Thoracic aorta (tissue), 2 donors: Measurements from ENCODE around the gene EXOSC5. TPM values are rescaled to one million over a fixed set of nuclear protein-coding genes. Genes with fewer than 3 reads are reported as not detected.

ENCODE experiments used
- ATAC-seq: fragments of 150-250 bp; one replicate; pipeline ENCODE4 v1.8.0; 2017; ENCODE audit warnings: low read depth; ENCODE audit not compliant: insufficient number of reproducible peaks, low FRiP score
- DNase-seq: peaks from one replicate; pipeline ENCODE4 v3.0.0-alpha.2; 2020; ENCODE audit warnings: low spot score
- H3K27ac ChIP-seq, 2 donors: fragments of 200-600 bp; sonication (generic); 1 replicate in 1 of 2; 2 replicates in 1 of 2; pipeline ENCODE4 v1.5.1; 2016; ENCODE audit warnings: mild to moderate bottlenecking in 2 of 2, moderate library complexity in 2 of 2
- H3K27me3 ChIP-seq: fragments of 200-600 bp; sonication (generic); replicated peaks from 2 replicates; pipeline ENCODE4 v1.6.0; 2016; ENCODE audit warnings: mild to moderate bottlenecking; ENCODE audit not compliant: insufficient read depth
- H3K36me3 ChIP-seq: fragments of 200-600 bp; sonication (generic); one replicate; pipeline ENCODE4 v1.5.1; 2016
- H3K4me1 ChIP-seq, 2 donors: fragments of 200-600 bp; sonication (generic); 1 replicate in 1 of 2; 2 replicates in 1 of 2; pipeline versions ENCODE4 v1.5.1 to v1.6.0; 2016; ENCODE audit warnings: low read depth in 2 of 2, mild to moderate bottlenecking in 1 of 2; ENCODE audit not compliant: control insufficient read depth in 1 of 2
- H3K4me3 ChIP-seq: fragments of 200-600 bp; sonication (generic); 2 replicates; pipeline ENCODE4 v1.5.1; 2016; ENCODE audit warnings: mild to moderate bottlenecking
- H3K9me3 ChIP-seq: fragments of 200-600 bp; sonication (generic); 2 replicates; pipeline ENCODE4 v1.5.1; 2016
- total RNA-seq, 2 donors: library from RNA; depleted of rRNA; stranded (reverse); fragments of >200 nt; gene quantifications; one replicate each; pipeline versions ENCODE4 v1.1.0 to v1.2.3, GENCODE V29; 2016
- TF ChIP-seq, protein P1 (sequence below): fragments of 200-600 bp; sonication (generic); IDR thresholded peaks from one replicate; pipeline ENCODE4 v1.5.1; 2019; ENCODE audit warnings: antibody characterized with exemption

The EXOSC5 gene
- total RNA-seq, 2 donors from 2014 or later, result 7.1 to 16.9 TPM

- H3K4me1 ChIP-seq, result peaks cover 7 to 24% of the 10 kb centered on the region in 2 donors
- DNase-seq, result no peak
- H3K27me3 ChIP-seq, result no peaks in the 10 kb centered on the region
- no peak overlapping the region for H3K4me3 ChIP-seq
- no peak overlapping the region for H3K27ac ChIP-seq
- no peaks in the 10 kb centered on the region for H3K9me3 ChIP-seq
- TF ChIP-seq, protein P1, sequence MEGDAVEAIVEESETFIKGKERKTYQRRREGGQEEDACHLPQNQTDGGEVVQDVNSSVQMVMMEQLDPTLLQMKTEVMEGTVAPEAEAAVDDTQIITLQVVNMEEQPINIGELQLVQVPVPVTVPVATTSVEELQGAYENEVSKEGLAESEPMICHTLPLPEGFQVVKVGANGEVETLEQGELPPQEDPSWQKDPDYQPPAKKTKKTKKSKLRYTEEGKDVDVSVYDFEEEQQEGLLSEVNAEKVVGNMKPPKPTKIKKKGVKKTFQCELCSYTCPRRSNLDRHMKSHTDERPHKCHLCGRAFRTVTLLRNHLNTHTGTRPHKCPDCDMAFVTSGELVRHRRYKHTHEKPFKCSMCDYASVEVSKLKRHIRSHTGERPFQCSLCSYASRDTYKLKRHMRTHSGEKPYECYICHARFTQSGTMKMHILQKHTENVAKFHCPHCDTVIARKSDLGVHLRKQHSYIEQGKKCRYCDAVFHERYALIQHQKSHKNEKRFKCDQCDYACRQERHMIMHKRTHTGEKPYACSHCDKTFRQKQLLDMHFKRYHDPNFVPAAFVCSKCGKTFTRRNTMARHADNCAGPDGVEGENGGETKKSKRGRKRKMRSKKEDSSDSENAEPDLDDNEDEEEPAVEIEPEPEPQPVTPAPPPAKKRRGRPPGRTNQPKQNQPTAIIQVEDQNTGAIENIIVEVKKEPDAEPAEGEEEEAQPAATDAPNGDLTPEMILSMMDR, result no peak
- H3K36me3 ChIP-seq, result peaks cover 10% of the 10 kb centered on the region
- no peak for ATAC-seq
Measured at GRCh38 chr19:41407271-41407670, 10.1 kb upstream of the EXOSC5 start.

DNA sequence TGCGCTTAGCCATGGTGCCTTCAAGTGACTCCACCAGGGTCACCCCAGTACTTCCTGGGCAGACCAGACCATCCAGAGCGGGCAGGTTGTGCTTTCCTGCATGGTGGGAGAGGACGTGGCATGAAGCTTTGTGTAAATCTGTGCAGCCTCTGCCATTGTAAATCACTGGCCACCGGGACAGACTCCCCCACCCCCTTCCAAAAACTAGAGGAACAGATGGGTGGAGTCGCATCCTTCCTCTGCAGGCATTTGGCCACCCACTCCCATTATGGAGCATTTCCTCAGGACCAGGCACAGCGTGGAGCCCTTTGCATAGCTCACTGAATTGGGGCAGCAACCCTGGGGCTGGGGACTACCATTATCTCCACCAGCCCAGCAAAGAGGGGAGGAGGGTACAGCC lies 8.6 kb upstream of the EXOSC5 start:
- Histone ChIP-seq H3K4me1 (peaks cover 7 to 24% of the 10 kb centered on the region in 2 donors), H3K9me3 (no peaks in the 10 kb centered on the region), H3K36me3 (peaks cover 4% of the 10 kb centered on the region), H3K27me3 (no peaks in the 10 kb centered on the region), H3K27ac (no peak overlapping the region), H3K4me3 (no peak overlapping the region)
- ATAC-seq, result no peak
- no peak for DNase-seq
- TF ChIP-seq, protein P1, result no peak

DNA sequence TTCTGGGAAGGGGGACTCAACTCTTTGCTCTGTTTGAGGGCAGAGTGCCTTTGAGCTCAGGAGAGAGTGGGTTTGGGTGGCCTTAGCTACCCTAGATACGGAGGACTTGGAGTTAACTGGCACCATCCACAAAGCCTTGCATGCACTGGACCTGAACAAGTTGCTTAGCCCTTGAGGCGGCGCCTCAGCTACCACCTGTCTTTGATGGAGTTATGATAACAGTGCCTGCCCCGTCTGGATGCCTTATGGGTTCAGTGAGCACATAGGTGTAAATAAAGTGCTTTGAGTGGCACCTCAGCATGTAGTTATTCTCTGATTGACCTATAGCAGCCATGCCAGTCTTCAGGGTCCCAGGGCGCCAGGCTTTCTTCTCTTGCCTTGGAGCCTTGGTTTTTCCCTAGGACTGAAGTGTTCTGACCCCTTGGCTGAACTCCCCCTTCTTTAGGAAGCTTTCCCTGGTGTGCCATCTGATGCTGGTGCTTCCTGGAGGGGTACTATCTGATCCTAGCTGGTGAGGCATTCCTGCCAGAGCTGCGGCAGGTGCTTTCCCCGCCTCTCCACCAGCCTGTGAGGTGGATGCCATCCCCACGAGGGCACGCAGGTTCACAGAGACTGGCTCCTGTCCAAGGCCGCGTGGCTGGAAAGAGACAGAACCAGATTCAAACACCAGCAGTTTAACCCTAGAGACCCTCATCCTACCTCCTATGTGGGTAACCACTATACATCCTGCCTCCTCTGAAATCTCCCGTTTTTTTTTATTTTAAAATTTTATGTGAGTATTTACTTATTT lies 6.2 kb upstream of the EXOSC5 start:
- Histone ChIP-seq H3K27ac (no peak overlapping the region), H3K36me3 (no peaks in the 10 kb centered on the region), H3K4me1 (peaks cover 8 to 14% of the 10 kb centered on the region in 2 donors), H3K9me3 (no peaks in the 10 kb centered on the region), H3K4me3 (no peak overlapping the region), H3K27me3 (no peaks in the 10 kb centered on the region)
- DNase-seq, result no peak
- TF ChIP-seq, protein P1, result no peak
- no peak for ATAC-seq

GRCh38 chr19:41402010-41402409 lies 4.9 kb upstream of the EXOSC5 start:
- Histone ChIP-seq H3K36me3 (no peaks in the 10 kb centered on the region), H3K9me3 (no peaks in the 10 kb centered on the region), H3K27me3 (no peaks in the 10 kb centered on the region), H3K27ac (no peak overlapping the region), H3K4me3 (no peak overlapping the region), H3K4me1 (peaks cover 9 to 11% of the 10 kb centered on the region in 2 donors)
- TF ChIP-seq, protein P1, result no peak
- DNase-seq (no peak), ATAC-seq (no peak)

GRCh38 chr19:41401483-41401882 lies 4.3 kb upstream of the EXOSC5 start:
- Histone ChIP-seq H3K27me3 (no peaks in the 10 kb centered on the region), H3K9me3 (no peaks in the 10 kb centered on the region), H3K4me3 (no peak overlapping the region), H3K36me3 (no peaks in the 10 kb centered on the region), H3K27ac (no peak overlapping the region), H3K4me1 (peaks cover 10 to 11% of the 10 kb centered on the region in 2 donors)
- ATAC-seq (no peak), DNase-seq (no peak)
- TF ChIP-seq, protein P1, result no peak
